Astrocyte of the cerebellum (primary cell): ENCODE data around the gene SV2C.

ENCODE experiments used
- DNase-seq: peaks from one replicate; pipeline ENCODE4 v3.0.0-alpha.2; 2011; ENCODE audit warnings: low read depth
- H3K4me3 ChIP-seq: 2 replicates; pipeline ENCODE4 v1.5.1; 2011; ENCODE audit warnings: mild to moderate bottlenecking, low read depth, low read length, moderate library complexity
- in situ Hi-C: cut with HindIII; loops from 2 replicates; pipeline ENCODE4 v1.10.0; 2017; ENCODE audit warnings: low sequenced_read_pairs
- TF ChIP-seq, protein P1 (sequence below): IDR thresholded peaks from 2 replicates; pipeline ENCODE4 v1.5.1; 2012; ENCODE audit warnings: low read length, low read depth, moderate library complexity, mild to moderate bottlenecking; ENCODE audit errors: missing control alignments

Gene SV2C

DNA sequence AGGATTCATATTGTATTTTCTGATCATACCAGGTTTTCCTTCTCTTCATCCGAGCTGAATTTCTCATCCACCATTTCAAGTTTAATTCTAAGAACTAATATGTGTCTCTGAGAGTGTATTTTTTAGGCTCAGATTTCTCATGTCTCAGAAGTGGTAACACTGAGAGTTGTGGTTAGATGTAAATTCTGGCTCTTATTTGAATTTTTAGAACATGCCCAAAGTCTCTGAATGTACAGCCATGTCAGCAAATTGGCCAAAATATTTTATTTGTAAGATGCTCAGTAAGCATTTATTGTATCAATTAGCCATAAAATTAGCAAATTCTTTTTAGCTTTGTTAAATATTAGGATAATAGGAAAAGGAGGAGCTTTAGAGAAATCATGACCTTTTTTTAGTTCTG, 16.6 kb downstream of the SV2C start:
- no peak overlapping the region for H3K4me3 ChIP-seq
- in situ Hi-C loops = no loop called here
- no peak for DNase-seq
- TF ChIP-seq, protein P1, sequence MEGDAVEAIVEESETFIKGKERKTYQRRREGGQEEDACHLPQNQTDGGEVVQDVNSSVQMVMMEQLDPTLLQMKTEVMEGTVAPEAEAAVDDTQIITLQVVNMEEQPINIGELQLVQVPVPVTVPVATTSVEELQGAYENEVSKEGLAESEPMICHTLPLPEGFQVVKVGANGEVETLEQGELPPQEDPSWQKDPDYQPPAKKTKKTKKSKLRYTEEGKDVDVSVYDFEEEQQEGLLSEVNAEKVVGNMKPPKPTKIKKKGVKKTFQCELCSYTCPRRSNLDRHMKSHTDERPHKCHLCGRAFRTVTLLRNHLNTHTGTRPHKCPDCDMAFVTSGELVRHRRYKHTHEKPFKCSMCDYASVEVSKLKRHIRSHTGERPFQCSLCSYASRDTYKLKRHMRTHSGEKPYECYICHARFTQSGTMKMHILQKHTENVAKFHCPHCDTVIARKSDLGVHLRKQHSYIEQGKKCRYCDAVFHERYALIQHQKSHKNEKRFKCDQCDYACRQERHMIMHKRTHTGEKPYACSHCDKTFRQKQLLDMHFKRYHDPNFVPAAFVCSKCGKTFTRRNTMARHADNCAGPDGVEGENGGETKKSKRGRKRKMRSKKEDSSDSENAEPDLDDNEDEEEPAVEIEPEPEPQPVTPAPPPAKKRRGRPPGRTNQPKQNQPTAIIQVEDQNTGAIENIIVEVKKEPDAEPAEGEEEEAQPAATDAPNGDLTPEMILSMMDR = no peak

GRCh38 chr5:76104027-76104426, 20.8 kb downstream of the SV2C start:
- TF ChIP-seq, protein P1 = no peak
- no peak for DNase-seq
- in situ Hi-C loops = no loop called here
- no peak overlapping the region for H3K4me3 ChIP-seq

- in situ Hi-C loops = no loop called here
- DNase-seq = no peak
- H3K4me3 ChIP-seq = no peak overlapping the region
- TF ChIP-seq, protein P1 = no peak
Observed at GRCh38 chr5:76106149-76106548, 23.0 kb downstream of the SV2C start.

DNA sequence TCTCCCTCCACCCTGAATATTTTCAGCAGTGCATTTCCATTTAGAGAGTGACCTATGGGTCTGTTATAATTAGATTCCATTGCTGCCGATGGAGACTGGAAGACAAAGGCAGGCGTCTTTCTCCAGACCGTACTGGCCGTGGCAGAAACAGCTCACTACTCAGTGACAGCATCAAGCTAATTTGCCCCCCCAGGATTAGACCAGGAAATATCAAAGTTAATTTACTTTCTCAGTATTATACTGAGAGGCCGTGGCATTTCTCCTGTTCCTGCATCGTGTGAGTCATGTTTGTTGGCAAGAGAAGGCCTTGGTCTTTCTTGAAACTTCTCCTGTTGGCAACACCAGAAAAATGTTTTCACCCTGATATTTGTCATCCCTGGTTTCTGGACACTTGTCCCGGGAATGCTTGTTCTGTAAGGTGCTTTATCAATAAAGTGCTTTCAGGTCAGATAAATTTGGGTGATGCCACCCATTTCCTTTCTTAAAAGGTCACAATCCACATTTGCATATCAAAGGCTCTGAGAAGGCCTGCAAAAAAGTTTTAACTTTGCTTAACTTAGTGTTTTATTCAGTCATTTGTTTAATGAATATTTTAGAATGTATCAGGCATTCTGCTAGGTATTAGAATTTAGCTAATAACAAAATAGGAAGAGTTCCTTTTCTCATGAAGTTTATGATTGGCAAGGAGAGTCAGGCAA, 28.4 kb downstream of the SV2C start:
- DNase-seq = no peak
- TF ChIP-seq, protein P1 = no peak
- in situ Hi-C loops = no loop called here
- no peak overlapping the region for H3K4me3 ChIP-seq

DNA sequence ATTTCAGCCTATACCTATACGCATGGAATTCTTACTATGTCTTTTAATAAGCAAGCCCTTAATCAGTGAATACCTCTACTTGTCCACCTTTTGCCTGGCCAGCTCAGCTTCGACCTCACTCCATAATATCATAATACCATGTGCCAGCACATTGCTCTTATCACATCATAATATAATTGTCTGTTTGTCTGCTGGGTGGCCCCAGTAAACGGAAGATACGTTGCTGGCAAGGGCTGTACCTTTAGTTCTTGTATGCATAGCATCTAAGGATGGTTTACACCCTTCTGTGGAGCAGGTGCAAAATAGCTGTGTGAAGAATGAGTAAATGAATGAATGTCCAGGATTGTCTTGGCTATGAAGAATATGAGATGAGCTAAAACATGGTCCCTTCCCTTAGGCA, 29.9 kb downstream of the SV2C start:
- in situ Hi-C loops = no loop called here
- DNase-seq = no peak

GRCh38 chr5:76114179-76114851, 31.1 kb downstream of the SV2C start:
- TF ChIP-seq, protein P1 = no peak
- no peak overlapping the region for H3K4me3 ChIP-seq
- DNase-seq = no peak
- in situ Hi-C loops = no loop called here

More for the DNA sequence above, 29.9 kb downstream of the SV2C start:
- no peak overlapping the region for H3K4me3 ChIP-seq
- TF ChIP-seq, protein P1 = no peak
